Activated T-helper 1 cell treated with Interleukin-2 at 50 U/mL for 16 hours (primary cell): ENCODE data around the gene UNC13D.
"Not testable (repeated sequence)": the region's sequence is repeated elsewhere in the genome, so short reads cannot be mapped to it uniquely, and the experiment has no call there.

ENCODE experiments used
- DNase-seq: peaks from one replicate; pipeline ENCODE4 v3.0.0-alpha.2; 2020; ENCODE audit warnings: low read depth

The UNC13D gene

GRCh38 chr17:75874323-75875181 is 30.3 kb upstream of the UNC13D start:
- DNase-seq: no peak

- DNase-seq: no peak
These were observed 29.6 kb upstream of the UNC13D start for GRCh38 chr17:75873587-75874322.

DNA sequence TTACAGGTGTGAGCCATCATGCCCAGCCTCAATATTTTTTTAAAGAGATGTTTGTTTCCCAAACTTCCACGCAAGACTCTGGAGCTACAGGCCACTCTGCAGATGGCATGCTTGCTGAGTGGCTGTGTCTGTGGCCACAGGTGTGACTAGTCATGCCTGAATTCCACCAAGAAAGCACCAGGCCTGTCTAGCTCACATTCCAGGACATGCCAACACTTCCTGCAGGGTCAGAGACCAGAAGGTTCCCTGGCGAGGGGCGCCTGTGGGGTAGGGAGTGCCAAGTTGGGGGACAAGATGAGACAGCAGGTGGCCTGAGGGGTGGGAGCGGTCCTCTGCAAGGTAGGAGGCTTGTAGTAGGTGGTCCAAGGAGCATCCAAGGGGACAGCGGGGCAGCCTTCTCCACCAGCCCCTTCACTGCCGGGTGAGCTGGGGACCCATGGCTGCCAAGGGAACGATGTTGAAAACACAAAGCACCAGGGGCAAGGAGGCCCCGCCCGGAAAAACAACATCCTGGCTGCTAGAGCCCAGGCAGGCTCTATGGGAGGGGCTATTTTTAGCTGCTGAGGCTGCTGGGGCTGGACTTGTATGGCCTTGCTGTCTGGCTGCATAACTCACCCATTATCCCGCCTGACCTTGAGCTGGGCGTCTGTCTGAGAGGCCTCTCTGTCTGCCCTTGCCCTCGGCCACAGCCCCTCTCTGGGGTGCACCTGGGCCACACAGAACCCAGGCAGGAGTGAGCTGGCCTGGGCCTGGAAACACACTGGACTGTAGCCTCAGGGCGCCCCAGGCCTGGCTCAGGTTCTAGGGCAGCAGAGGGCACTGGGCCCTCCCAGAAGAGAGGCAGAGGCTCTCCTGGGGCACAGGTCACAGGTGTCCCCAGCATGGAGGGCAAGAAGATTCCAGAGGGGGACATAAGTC is 28.5 kb upstream of the UNC13D start:
- peak; percentile 43 for DNase-seq

DNA sequence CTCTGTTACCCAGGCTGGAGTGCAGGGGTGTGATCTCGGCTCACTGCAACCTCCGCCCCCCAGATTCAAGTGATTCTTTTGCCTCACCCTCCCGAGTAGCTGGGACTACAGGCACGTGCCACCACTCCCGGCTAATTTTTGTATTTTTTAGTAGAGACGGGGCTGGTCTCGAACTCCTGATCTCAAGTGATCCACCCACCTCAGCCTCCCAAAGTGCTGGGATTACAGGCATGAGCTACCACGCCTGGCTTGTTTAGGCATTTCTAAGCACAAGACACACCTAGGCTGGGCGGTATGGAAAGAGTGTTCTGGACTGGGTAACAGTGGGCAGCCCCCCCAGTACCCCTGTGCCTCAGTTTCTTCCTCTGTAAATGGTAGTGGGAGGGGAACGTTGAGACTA is 26.0 kb upstream of the UNC13D start:
- DNase-seq: not testable (repeated sequence)

- DNase-seq: no peak
These were observed 25.3 kb upstream of the UNC13D start for GRCh38 chr17:75869282-75870141.

DNA sequence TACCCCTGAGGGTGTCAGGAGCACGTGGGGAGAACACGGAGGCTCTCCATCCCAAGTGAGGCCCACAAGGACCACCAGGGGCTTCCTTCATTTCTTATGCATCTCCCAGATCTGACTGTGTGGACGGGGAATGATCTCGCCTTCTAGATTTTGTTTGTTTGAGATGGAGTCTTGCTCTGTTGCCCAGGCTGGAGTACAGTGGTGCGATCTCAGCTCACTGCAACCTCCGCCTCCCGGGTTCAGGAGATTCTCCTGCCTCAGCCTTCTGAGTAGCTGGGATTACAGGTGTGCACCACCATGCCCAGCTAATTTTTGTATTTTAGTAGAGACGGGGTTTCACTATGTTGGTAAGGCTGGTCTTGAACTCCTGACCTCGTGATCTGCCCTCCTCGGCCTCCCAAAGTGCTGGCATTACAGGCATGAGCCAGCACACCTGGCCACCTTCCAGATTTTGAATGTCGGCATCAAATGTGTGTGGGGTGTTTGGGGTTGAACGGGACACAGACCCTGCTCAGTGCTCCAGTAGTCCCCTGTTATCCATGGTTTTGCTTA is 24.6 kb upstream of the UNC13D start:
- DNase-seq: not testable (repeated sequence)

- DNase-seq: not testable (repeated sequence)
These were observed 21.4 kb upstream of the UNC13D start for GRCh38 chr17:75865404-75866188.

- not testable (repeated sequence) for DNase-seq
These were observed 20.7 kb upstream of the UNC13D start for GRCh38 chr17:75864887-75865286.

- no peak for DNase-seq
These were observed 20.3 kb upstream of the UNC13D start for GRCh38 chr17:75864448-75864871.

DNA sequence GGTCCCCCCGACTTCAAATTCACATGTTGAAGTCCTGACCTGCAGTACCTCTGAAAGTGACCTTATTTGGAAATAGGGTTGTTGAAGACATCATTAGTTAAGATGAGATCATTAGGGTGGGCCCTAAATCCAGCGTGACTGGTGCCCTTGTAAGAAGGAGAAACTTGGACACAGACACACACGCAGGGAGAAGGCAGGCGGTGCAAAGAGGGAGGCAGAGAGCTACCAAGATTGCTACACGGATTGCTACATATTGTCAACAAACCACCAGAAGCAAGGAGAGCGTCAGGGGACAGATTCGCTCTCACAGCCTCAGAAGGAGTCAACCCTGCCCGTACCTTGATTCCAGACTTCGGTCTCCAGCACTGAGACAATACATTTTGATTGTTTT is 17.7 kb upstream of the UNC13D start:
- DNase-seq: no peak

DNA sequence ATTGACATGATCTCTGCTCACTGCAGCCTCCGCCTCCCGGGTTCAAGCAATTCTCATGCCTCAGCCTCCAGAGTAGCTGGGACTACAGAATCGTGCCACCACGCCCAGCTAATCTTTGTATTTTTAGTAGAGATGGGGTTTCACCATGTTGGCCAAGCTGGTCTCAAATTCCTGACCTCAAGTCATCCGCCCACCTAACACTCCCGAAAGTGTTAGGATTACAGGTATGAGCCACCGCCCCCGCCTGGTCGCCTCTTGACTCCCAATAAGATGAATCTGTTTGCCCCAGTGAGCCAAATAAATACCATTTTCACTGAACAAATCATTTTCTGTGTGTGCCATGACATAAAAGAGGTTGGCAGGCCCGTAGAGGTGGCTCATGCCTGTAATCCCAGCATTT is 15.2 kb upstream of the UNC13D start:
- not testable (repeated sequence) for DNase-seq

- DNase-seq: no peak
These were observed 12.0 kb upstream of the UNC13D start for GRCh38 chr17:75856062-75856756.

- peak; percentile 91 for DNase-seq
These were observed 11.3 kb upstream of the UNC13D start, which contains the start of gene WBP2 for GRCh38 chr17:75855310-75856061. Gene WBP2 (minus strand): TSS chr17:75855335. CDS start chr17:75855297, 38 bp downstream.

DNA sequence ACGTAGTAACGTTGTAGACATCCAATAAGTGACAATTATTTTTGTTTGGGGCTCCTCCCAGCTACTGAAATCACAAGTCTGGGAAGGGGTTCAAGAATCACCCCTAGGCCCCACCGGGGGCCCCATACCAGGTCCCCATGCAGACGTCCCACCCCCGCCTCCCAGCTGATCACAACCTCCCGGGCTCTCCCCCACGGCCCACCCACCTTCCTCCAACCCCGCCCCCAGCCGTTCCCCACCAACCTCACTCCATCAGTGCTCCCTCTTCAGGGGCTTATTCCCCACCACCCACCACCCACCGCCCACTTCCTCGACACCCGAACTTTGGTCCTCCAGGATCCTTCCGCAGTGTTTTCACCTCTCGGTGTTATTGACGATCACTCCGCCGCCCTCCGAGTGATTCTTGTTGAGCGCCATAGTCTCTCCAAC is 10.7 kb upstream of the UNC13D start:
- DNase-seq: no peak

DNA sequence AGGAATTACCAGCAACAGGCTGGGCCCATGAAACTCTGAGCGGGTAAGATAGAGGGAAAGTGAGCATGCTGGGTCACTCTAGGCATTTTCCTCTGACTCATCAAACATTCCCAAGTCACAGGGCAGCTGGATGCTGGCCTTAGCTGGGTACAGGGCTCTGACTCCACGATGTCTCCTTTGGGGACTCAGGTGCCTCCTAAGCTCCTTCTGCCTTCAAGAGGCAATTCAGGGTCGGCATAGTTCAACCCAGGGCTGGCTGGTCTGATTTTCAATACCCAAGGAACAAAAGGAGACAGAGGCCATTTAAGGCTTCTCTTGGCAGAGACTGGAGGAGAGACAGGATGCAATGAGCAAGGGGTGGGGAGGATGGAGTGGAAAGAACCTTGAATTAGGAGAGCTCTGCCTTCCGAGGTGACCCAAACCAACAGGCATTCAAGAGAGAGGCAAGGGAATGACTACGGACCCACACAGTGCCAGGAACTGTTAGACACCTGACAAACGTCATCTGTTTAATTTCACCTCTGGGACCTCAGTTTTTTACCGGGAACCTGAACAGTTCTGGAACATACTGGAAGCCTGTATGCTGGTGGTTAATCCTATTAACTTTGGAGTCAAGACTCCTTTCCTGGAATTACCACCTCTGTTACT is 10.0 kb upstream of the UNC13D start:
- DNase-seq: no peak

GRCh38 chr17:75853433-75853832 is 9.2 kb upstream of the UNC13D start:
- DNase-seq: no peak

DNA sequence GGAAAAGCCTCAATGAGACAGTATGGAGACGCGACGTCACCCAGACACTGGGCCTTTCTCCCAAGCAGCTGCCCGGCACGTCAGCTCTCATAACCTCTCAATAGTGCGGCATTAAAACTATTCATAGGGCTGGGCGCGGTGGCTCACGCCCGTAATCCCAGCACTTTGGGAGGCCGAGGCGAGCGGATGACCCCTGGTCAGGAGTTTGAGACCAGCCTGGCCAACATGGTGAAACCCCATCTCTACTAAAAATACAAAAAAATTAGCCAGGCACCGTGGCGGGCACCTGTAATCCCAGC is 7.4 kb upstream of the UNC13D start:
- DNase-seq: not testable (repeated sequence)
